ENCODE results near the gene AIG1.

The AIG1 gene

DNA sequence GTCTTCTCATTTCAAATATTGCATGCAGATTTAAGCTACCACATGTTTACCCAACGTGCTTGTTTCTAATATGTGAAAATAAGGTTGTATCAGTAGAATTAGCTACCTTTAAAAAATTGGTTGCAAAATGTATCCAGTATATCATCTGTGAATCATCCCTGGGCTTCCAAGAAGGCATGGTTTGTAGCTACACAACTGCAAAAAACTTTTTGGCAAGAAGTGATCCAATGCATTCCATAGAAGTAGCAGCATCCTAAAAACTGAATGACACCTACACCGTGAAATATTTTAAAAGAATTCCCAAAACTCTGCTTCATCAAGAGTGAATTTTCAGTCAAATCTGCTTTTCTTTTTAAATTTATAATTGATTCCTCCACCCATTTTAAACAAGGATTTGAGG, 89.1 kb downstream of the AIG1 start:
- no peak for DNase-seq (ENCODE audit: low spot score)
- H3K27ac ChIP-seq: no peak overlapping the region
- TF ChIP-seq, protein P1, sequence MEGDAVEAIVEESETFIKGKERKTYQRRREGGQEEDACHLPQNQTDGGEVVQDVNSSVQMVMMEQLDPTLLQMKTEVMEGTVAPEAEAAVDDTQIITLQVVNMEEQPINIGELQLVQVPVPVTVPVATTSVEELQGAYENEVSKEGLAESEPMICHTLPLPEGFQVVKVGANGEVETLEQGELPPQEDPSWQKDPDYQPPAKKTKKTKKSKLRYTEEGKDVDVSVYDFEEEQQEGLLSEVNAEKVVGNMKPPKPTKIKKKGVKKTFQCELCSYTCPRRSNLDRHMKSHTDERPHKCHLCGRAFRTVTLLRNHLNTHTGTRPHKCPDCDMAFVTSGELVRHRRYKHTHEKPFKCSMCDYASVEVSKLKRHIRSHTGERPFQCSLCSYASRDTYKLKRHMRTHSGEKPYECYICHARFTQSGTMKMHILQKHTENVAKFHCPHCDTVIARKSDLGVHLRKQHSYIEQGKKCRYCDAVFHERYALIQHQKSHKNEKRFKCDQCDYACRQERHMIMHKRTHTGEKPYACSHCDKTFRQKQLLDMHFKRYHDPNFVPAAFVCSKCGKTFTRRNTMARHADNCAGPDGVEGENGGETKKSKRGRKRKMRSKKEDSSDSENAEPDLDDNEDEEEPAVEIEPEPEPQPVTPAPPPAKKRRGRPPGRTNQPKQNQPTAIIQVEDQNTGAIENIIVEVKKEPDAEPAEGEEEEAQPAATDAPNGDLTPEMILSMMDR (IDR thresholded peaks at IDR 0.05): no peak
- no peak overlapping the region for H3K4me3 ChIP-seq

DNA sequence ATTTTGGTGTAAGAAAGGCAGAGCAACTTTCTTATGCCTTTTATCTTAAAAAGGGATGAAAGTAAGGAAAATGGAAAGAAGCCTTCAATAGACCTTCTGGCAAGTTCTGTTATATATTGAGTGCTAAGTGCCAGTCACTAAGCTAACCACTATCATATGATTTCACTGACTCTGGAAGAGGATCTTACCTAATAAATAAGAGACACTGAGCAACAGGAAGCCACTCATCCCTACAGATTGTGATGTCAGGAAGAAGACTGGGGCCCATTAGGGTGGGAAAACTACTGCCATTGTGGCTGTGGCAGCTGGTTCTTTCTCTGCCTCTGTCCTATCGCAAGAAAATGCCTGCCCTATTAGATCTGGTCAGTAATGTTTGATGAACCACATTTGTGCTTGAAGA, 89.6 kb downstream of the AIG1 start:
- TF ChIP-seq, protein P1 (IDR thresholded peaks at IDR 0.05): no peak
- DNase-seq (ENCODE audit: low spot score): no peak
- no peak overlapping the region for H3K4me3 ChIP-seq
- H3K27ac ChIP-seq: no peak overlapping the region

DNA sequence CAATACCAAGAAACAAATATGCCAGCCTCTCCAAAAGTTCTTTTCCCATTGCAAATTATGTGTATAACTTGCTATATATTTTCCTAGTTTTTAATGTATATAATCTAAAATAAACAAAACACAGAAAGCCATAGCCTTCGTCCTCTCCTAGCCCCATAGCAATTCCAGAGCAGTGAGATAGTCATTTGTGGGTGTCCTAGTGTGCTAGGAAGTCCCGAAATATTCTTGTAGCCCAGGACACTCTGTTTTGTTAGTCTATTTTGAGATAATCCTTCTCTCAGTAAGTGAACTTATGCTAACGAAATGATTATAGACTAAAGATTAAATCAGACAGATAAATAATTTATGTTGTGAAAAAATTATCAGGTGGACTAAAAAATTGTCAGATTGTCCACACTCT, 90.7 kb downstream of the AIG1 start:
- TF ChIP-seq, protein P1 (IDR thresholded peaks at IDR 0.05): no peak
- no peak for DNase-seq (ENCODE audit: low spot score)
- H3K4me3 ChIP-seq: no peak overlapping the region
- H3K27ac ChIP-seq: no peak overlapping the region

DNA sequence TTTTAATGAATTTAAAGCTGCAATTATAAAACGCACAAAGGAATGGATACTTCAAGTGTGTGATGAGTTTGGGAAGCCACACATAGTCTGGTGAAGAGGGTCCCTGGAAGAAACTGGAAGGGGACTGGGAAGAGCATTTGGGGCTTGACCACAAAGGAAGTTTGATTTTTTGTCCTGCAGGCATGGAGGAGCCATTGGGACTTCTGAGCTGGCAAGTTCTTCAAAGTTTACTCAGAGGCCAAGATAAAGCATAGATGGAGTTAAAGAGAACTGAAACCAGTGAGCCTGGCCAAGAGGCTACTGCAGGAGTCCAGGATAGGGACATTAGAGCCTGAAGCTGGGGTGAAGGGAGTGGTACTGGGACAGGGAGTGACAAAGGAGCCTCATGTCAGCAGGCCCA, 95.0 kb downstream of the AIG1 start:
- no peak for DNase-seq (ENCODE audit: low spot score)
- Histone ChIP-seq H3K4me3 (no peak overlapping the region), H3K27ac (no peak overlapping the region)
- TF ChIP-seq, protein P1 (IDR thresholded peaks at IDR 0.05): no peak

DNA sequence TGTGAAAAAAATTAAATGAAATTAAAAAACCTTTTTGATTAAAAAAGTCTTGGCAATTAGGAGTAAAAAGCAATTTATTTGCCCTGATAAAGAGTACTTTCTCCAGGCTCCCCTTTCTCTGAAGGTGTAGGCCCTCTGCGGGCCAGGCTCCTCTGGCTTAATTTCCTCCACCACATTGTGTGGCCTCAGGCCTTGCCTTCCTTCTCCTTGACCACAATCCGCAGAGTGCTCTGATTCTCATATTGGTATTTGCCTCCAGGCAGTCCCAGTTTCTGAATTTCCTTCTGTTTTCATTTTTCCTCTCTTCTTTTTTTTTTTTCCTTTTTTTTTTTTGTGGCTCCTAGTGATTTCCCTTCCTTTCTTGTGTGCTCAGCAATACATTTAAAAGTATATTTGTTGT, 96.4 kb downstream of the AIG1 start:
- TF ChIP-seq, protein P1 (IDR thresholded peaks at IDR 0.05): no peak
- DNase-seq (ENCODE audit: low spot score): no peak
- H3K27ac ChIP-seq: no peak overlapping the region
- no peak overlapping the region for H3K4me3 ChIP-seq

DNA sequence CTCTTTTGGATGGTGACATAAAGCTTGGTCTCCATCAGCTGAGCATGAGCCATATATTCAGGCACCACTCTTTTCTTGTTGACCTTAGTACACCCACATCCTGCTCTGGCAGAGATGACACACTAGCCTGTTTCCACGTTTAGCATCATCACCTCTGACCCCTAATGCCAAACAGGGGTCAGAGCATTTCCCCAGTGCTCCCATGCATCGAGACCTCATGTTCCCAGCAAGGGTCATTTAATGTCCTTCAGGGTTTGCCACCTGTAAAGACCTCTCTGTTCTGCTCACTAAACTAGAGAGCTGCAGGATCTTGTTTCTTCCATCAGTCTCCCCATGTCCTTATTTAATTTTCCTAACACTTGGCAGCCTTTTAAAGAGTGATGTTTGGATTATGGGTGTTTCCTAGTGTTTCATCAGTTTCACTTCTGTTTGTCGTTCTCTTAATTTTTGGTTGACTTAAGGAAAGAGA, 97.5 kb downstream of the AIG1 start:
- no peak overlapping the region for H3K4me3 ChIP-seq
- TF ChIP-seq, protein P1 (IDR thresholded peaks at IDR 0.05): no peak
- DNase-seq (ENCODE audit: low spot score): no peak
- H3K27ac ChIP-seq: no peak overlapping the region

DNA sequence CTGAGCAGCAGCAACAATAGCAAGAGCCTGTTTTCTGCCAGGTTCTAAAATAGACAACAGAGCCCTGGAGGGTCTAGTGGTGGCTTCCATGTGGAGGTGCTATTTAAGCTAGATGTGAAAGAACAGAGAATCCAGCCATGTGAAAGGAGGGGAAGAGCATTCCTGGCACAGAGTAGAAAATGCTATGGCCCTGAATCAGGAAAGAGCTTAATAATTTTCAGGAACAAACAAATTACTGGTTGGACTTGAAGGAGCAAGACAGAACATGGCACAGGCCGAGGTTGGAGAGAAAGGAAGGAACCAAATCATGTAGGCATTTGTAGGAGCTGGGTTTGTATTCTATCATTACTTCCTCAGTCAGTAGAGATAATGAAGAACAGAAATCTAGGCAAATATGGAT, 98.3 kb downstream of the AIG1 start:
- Histone ChIP-seq H3K27ac (no peak overlapping the region), H3K4me3 (no peak overlapping the region)
- no peak for DNase-seq (ENCODE audit: low spot score)
- TF ChIP-seq, protein P1 (IDR thresholded peaks at IDR 0.05): no peak

Data from coronary artery (tissue), 2 donors.